HG03159 (cell line): Measurements from ENCODE around the gene HERC2.
"Not testable (repeated sequence)": the region's sequence is repeated elsewhere in the genome, so short reads cannot be mapped to it uniquely, and the experiment has no call there.

Source experiments
- ATAC-seq: cut with Tn5 transposase; IDR thresholded peaks from one replicate; pipeline ENCODE4 v1.9.1; 2021; ENCODE audit warnings: mild to moderate bottlenecking, moderate library complexity; ENCODE audit not compliant: unreplicated experiment

The HERC2 gene

GRCh38 chr15:28182731-28183130 is 139.2 kb downstream of the HERC2 start:
- ATAC-seq, result no peak

- ATAC-seq, result no peak
Observed at GRCh38 chr15:28182216-28182615, 139.8 kb downstream of the HERC2 start.

- no peak for ATAC-seq
Observed at GRCh38 chr15:28181366-28181765, 140.6 kb downstream of the HERC2 start.

GRCh38 chr15:28179270-28179669 is 142.7 kb downstream of the HERC2 start:
- ATAC-seq, result no peak

- no peak for ATAC-seq
Observed at GRCh38 chr15:28178727-28179126, 143.3 kb downstream of the HERC2 start.

GRCh38 chr15:28178290-28178689 is 143.7 kb downstream of the HERC2 start:
- no peak for ATAC-seq

GRCh38 chr15:28169366-28169765 is 152.6 kb downstream of the HERC2 start:
- ATAC-seq, result no peak

- ATAC-seq, result not testable (repeated sequence)
Observed at GRCh38 chr15:28168405-28169121, 153.4 kb downstream of the HERC2 start.

- no peak for ATAC-seq
Observed at GRCh38 chr15:28167042-28167441, 154.9 kb downstream of the HERC2 start.

- ATAC-seq, result no peak
Observed at GRCh38 chr15:28165791-28166190, 156.2 kb downstream of the HERC2 start.

- ATAC-seq, result no peak
Observed at GRCh38 chr15:28164876-28165275, 157.1 kb downstream of the HERC2 start.

- ATAC-seq, result no peak
Observed at GRCh38 chr15:28154283-28154682, 167.7 kb downstream of the HERC2 start.

- no peak for ATAC-seq
Observed at GRCh38 chr15:28153492-28154119, 168.4 kb downstream of the HERC2 start.

- ATAC-seq, result not testable (repeated sequence)
Observed at GRCh38 chr15:28152538-28152923, 169.4 kb downstream of the HERC2 start.

GRCh38 chr15:28151864-28152537 is 170.0 kb downstream of the HERC2 start:
- not testable (repeated sequence) for ATAC-seq

GRCh38 chr15:28147801-28148200 is 174.2 kb downstream of the HERC2 start:
- no peak for ATAC-seq

GRCh38 chr15:28145419-28145818 is 176.6 kb downstream of the HERC2 start:
- ATAC-seq, result not testable (repeated sequence)

GRCh38 chr15:28140062-28140461 is 181.9 kb downstream of the HERC2 start:
- ATAC-seq, result no peak

GRCh38 chr15:28137408-28138039 is 184.5 kb downstream of the HERC2 start:
- not testable (repeated sequence) for ATAC-seq

GRCh38 chr15:28136236-28136904 is 185.6 kb downstream of the HERC2 start:
- ATAC-seq, result peak; percentile 100

GRCh38 chr15:28133281-28133680 is 188.7 kb downstream of the HERC2 start:
- no peak for ATAC-seq
